Measurements from ENCODE around the gene MAPK7.

DNA sequence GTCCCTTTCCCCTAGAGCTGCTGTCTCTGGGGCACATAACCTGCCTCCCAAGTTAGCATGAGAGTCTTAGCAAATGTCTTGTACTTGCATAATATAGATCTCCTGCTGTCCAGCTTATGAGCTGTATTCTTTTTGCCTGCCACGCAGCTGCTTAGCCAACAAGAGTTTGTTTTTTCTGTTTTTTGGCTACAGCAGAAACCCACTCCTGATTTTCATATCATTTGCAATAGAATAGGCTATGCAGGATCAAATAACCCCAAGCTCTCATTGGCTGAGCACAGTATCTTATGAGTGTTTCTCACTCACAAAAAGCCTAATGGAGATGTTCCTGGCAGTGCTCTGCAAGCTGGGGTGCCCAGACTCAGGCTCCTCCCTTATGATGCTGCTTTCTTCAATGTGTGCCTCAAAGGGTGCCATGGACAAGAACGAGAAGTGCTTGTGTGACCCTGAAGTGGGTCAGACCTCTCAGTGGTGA is 38.9 kb upstream of the MAPK7 start:
- TF ChIP-seq, protein P1, sequence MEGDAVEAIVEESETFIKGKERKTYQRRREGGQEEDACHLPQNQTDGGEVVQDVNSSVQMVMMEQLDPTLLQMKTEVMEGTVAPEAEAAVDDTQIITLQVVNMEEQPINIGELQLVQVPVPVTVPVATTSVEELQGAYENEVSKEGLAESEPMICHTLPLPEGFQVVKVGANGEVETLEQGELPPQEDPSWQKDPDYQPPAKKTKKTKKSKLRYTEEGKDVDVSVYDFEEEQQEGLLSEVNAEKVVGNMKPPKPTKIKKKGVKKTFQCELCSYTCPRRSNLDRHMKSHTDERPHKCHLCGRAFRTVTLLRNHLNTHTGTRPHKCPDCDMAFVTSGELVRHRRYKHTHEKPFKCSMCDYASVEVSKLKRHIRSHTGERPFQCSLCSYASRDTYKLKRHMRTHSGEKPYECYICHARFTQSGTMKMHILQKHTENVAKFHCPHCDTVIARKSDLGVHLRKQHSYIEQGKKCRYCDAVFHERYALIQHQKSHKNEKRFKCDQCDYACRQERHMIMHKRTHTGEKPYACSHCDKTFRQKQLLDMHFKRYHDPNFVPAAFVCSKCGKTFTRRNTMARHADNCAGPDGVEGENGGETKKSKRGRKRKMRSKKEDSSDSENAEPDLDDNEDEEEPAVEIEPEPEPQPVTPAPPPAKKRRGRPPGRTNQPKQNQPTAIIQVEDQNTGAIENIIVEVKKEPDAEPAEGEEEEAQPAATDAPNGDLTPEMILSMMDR (conservative IDR thresholded peaks at IDR 0.05): no peak
- TF ChIP-seq EZH2 (IDR thresholded peaks at IDR 0.05; ENCODE audit: low read depth): no peak
